Activated CD4-positive, alpha-beta T cell treated with anti-CD3 and anti-CD28 coated beads, Interleukin-2, Interleukin-6, amounts not matched to agents 100 ng/mL and 50 ng/mL, durations not matched to agents 16 hours and 8 hours (primary cell): Measurements from ENCODE around the gene SNED1.

Experiments
- DNase-seq: peaks from one replicate; pipeline ENCODE4 v3.0.0-alpha.2; 2020

Gene SNED1

GRCh38 chr2:241068942-241069810 lies 70.8 kb downstream of the SNED1 start:
- DNase-seq, result no peak

GRCh38 chr2:241069821-241070281 lies 71.4 kb downstream of the SNED1 start:
- DNase-seq, result no peak

- no peak for DNase-seq
Observed at GRCh38 chr2:241070361-241070760, 71.9 kb downstream of the SNED1 start.

GRCh38 chr2:241070811-241071676 lies 72.6 kb downstream of the SNED1 start:
- no peak for DNase-seq

- DNase-seq, result no peak
Observed at GRCh38 chr2:241071677-241072111, 73.3 kb downstream of the SNED1 start.

GRCh38 chr2:241072151-241072550 lies 73.7 kb downstream of the SNED1 start:
- no peak for DNase-seq

GRCh38 chr2:241072553-241073165 lies 74.2 kb downstream of the SNED1 start:
- no peak for DNase-seq

- DNase-seq, result no peak
Observed at GRCh38 chr2:241073166-241074064, 75.0 kb downstream of the SNED1 start.

GRCh38 chr2:241074065-241074818 lies 75.8 kb downstream of the SNED1 start:
- DNase-seq, result no peak

- no peak for DNase-seq
Observed at GRCh38 chr2:241074901-241075540, 76.6 kb downstream of the SNED1 start.

GRCh38 chr2:241080405-241081189 lies 82.2 kb downstream of the SNED1 start:
- no peak for DNase-seq

- DNase-seq, result no peak
Observed at GRCh38 chr2:241081190-241081642, 82.8 kb downstream of the SNED1 start.

GRCh38 chr2:241081643-241082340 lies 83.4 kb downstream of the SNED1 start:
- DNase-seq, result no peak

GRCh38 chr2:241082341-241083090 lies 84.1 kb downstream of the SNED1 start:
- DNase-seq, result no peak

- DNase-seq, result no peak
Observed at GRCh38 chr2:241083091-241083415, 84.6 kb downstream of the SNED1 start.

- no peak for DNase-seq
Observed at GRCh38 chr2:241084856-241085444, 86.5 kb downstream of the SNED1 start.

GRCh38 chr2:241087420-241088268 lies 89.2 kb downstream of the SNED1 start:
- no peak for DNase-seq
